Adipose tissue (tissue), 3 donors: ENCODE measurements around the gene SERPINB13. TPM values are rescaled to one million over a fixed set of nuclear protein-coding genes. Genes with fewer than 3 reads are reported as not detected.
"Not testable (repeated sequence)": the region's sequence is repeated elsewhere in the genome, so short reads cannot be mapped to it uniquely, and the experiment has no call there.

ENCODE experiments used
- H3K27ac ChIP-seq: one replicate; pipeline ENCODE4 v1.5.1; 2013; ENCODE audit warnings: low read depth, low read length
- WGBS, 3 donors: extraction: QIAGEN DNeasy Blood & Tissue Kit; methylation state at CpG; one replicate each; pipeline ENCODE4 v1.1.7; 2013; 5-methylcytosine and 5-hydroxymethylcytosine counted together
- polyA plus RNA-seq, 3 donors: library from polyadenylated mRNA; stranded (reverse); fragments of 200-250 nt; gene quantifications; one replicate each; pipeline ENCODE4 v1.2.3, GENCODE V29; 2013
- donor health status: healthy with polysubstance abuse.
- donor health status: Bipolar disorder and iron deficiency.
- donor health status: healthy.

SERPINB13 gene
- polyA plus RNA-seq, 3 donors: 0.21 TPM; not detected in 2

DNA sequence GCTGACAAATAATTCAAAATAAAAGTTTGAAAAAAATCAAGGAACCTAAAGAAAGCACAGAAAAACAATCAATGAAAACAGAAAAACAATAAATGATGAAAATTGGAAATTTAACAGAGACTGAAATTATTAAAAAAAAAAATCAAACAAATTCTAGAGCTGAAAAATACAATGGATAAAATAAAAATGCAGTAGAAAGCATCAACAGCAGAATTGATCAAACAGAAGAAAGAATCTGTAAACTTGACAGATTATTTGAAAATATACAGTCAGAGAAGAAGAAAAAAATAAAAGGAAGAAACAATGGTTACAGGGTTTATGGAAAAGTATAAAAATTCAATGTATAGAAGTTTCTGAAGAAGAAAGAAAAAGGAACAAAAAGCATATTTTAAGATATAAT, 40.7 kb downstream of the SERPINB13 start:
- H3K27ac ChIP-seq: no peak overlapping the region

DNA sequence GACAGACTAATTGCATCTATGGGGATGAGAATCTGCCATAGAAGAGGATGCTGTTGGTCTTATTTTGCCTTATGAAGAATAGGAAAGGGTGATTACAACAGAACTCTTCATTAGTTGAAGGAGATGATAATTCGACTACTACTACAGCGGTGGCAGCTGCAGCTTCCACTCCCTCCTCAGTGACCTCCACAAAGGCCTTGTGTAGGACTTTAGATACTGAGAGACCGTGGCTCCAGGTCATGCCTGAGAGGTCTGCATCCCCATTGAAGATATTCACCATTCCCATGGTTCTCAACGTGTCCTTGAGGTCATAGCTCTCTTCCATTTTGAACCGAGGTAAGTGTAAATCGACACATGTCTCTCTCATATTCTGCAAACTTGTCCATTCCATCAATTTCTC, 50.6 kb downstream of the SERPINB13 start:
- no peak overlapping the region for H3K27ac ChIP-seq
- 84 to 90% (median 89%) methylated on average over 6 of the region's 6 CpGs for WGBS, 3 donors

DNA sequence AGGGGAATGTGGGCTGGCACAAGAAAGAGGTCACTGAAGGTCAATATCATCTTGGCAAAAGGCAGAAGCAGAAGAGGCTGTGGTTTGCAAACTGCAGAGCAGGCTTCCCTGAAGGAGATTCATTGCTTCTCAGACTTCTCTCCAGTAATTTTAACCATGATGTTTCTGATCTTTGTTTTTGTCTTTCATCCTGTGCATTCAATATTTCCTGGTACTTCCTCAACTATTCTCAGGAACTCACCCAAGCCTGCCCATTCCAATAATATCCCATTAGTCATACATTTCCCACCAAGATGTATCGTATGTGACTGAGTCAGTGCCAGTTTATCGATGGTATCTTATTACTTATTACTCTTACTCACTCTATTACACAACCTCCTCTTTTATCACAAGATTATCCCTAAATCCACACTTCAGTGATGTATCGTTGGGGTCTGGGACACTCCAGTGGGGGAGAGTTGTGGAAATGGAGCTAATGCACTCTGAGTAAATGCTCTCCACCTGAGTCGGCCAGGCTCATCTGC, 54.1 kb downstream of the SERPINB13 start:
- WGBS, 3 donors: 89 to 91% (median 90%) methylated on average over 4 of the region's 4 CpGs
- H3K27ac ChIP-seq: not testable (repeated sequence)

DNA sequence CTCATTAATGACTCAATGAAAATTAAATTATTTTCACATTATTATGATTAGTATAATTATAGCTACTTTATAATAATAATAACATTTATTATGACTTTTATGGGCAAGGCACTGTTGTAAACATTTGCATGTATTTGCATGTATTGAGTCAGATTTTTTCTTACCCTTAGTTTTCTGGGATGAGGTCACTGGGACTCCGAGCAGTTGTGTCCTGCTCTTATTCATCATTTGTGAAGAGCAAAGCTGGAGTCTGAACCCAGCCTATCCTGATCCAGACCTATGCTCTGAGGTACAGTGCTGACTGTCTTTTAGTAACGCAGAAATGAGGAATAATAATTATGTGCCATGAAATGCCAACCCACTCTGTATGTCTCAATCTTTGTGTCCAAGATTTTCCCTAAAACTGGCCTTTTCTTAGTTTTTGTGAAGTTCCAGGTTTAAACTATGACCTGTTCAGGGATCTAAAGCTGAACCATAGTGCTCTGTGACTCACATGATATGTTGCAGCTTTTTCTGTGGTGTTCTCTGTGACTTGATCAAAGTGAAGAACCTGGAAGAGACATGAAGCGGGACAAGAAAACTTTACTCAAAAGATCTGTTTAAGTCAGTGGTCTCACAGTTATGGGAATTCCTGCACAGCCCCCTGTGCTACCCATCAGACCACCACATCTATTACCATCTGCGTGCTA, 55.7 kb downstream of the SERPINB13 start:
- H3K27ac ChIP-seq: not testable (repeated sequence)
- WGBS, 3 donors: 81 to 91% (median 91%) methylated on average over 4 of the region's 4 CpGs

DNA sequence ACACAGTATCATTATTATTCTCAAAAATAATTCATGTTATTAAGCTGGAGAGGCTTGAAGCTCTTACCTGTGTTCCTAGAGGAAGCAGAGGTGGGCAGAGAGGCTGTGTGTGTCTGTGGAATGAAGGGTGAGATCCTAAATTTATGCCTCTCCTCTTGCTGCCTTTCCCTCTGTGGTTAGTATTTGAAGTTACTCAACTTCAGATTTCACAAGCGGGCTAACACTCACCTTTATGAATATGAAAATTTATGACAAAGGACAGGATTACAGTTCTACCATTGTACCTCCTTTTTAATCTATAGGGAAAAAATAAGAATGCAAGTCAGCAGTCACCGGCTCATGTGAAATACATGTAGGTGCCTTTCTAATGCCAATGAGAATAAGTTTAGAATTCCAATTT, 57.0 kb downstream of the SERPINB13 start, which contains the start of gene SERPINB4:
Gene SERPINB4 (minus strand): TSS at position 115 of the 400 bp plus-strand sequence. CDS start 679 bp downstream, outside the sequence.
- not testable (repeated sequence) for H3K27ac ChIP-seq
- WGBS, 3 donors: 75 to 100% (median 86%) methylated on average over 1 of the region's 2 CpGs

DNA sequence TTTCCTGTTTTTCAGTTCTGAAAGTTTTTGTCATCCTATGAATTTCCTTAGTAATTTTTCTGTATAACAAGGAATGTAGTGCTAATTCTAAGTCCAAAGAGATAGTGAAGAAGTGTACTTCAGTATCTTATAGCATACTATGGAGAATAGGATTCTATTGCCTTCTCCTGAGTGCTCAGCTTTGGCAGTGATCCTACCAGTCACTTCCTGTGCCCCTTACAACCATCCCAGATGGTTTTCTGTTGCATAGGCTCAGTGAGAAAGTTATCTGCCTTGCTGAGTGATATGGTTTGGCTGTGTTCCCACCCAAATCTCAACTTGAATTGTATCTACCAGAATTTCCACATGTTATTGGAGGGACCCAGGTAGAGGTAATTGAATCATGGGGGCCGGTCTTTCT, 57.6 kb downstream of the SERPINB13 start:
- H3K27ac ChIP-seq: not testable (repeated sequence)
- WGBS, 3 donors: 33 to 93% (median 93%) methylated on average over 1 of the region's 1 CpG

DNA sequence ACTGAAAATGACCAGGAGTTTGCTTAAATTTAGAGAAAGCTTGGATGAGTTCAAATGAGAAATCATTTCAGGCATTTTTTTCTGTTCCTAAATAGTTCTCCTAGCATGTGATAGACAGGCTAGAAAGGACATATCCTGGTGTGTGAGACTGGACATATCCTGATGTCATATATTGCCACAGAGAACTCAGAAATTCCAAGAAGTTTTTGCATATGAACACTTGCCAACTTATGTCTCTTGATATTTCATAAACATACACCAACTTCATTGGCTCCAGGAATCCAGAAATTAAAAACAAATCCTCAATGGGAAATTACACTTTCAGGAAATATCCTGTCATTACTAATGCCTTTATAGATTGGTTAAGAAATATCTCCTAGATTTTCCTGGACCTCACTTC, 59.8 kb downstream of the SERPINB13 start:
- H3K27ac ChIP-seq: no peak overlapping the region

DNA sequence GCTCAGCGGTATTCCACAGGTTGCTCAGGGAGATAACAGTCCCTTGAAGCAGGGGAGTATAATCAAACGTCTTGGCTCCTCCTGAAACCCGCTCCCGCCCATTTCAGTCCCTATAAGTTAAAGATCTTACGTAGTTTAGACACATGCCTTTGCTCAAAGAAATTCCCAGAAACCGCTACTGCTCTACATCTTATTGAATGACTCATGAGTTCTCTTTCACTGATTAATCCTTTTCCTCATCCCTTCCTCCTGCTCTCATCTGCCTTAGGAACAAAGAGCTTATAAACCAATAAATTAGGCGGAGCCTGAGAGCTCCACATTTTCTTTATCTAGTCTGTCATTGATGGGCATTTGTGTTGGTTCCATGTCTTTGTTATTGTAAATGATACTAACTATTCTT, 61.1 kb downstream of the SERPINB13 start:
- H3K27ac ChIP-seq: no peak overlapping the region
- 62 to 78% (median 72%) methylated on average over 7 of the region's 7 CpGs for WGBS, 3 donors

Other genes starting within 250 kb of the SERPINB13 start
- 10 to 100 TPM; 10.2 to 31.5 (median 19.1) TPM for gene KDSR, start 220.1 kb upstream of the SERPINB13 start, polyA plus RNA-seq
- gene VPS4B, start 164.9 kb upstream of the SERPINB13 start, polyA plus RNA-seq: 10 to 100 TPM; 10.8 to 23.6 (median 17.5) TPM
- under 1 TPM in 1 of 3 donors, not detected in 2; 0.22 TPM for gene SERPINB5, start 110.4 kb upstream of the SERPINB13 start, polyA plus RNA-seq
- gene SERPINB12, start 45.0 kb upstream of the SERPINB13 start, polyA plus RNA-seq: not detected
- under 1 TPM in 1 of 3 donors, not detected in 2; 0.16 TPM for gene SERPINB4, start 56.9 kb downstream of the SERPINB13 start, polyA plus RNA-seq
- 1 to 10 TPM in 1 of 3 donors, under 1 TPM in 1, not detected in 1; 0.08 to 1.1 TPM for gene SERPINB3, start 74.5 kb downstream of the SERPINB13 start, polyA plus RNA-seq
- not detected for gene SERPINB11, start 115.6 kb downstream of the SERPINB13 start, polyA plus RNA-seq
- 1 to 10 TPM in 1 of 3 donors, under 1 TPM in 1, not detected in 1; 0.36 to 2.5 TPM for gene SERPINB7, start 188.1 kb downstream of the SERPINB13 start, polyA plus RNA-seq